Measurements from ENCODE around the gene MRPL41.
"Not testable (repeated sequence)": the region's sequence is repeated elsewhere in the genome, so short reads cannot be mapped to it uniquely, and the experiment has no call there.

MRPL41 gene

DNA sequence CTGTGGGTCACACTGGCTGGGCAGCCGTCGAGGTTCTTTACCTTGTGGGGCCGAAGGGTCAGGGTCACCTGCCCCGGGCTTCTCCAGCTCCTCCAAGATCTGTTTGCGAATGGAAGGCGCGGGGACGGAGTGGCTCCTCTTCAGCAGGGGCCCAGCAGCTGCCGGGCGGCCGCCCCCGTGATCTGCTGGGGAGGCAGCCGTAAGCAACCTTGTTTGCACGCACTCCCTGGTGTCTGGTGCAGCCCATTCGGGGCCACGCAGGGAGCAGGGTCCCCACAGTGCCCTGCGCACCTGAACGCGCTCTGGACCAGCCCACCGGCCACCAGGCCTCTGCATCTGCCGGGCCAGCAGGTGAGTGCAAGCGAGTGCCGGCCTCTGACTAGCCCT, 36.3 kb upstream of the MRPL41 start:
- Histone ChIP-seq H3K36me3 (replicated peaks) (no peaks in the 10 kb centered on the region), H3K4me1 (no peaks in the 10 kb centered on the region), H3K4me3 (no peak overlapping the region), H3K9me3 (0 out of 2 replicates have a peak, but pooled peaks cover 2% of the 10 kb centered on the region), H3K27me3 (ENCODE audit: low read depth) (no peaks in the 10 kb centered on the region)
- DNase-seq (ENCODE audit: low spot score in 2 of 2) = no peak
- in situ Hi-C loops (cut with MboI; ENCODE audit: low sequenced_read_pairs) = no loop called here

DNA sequence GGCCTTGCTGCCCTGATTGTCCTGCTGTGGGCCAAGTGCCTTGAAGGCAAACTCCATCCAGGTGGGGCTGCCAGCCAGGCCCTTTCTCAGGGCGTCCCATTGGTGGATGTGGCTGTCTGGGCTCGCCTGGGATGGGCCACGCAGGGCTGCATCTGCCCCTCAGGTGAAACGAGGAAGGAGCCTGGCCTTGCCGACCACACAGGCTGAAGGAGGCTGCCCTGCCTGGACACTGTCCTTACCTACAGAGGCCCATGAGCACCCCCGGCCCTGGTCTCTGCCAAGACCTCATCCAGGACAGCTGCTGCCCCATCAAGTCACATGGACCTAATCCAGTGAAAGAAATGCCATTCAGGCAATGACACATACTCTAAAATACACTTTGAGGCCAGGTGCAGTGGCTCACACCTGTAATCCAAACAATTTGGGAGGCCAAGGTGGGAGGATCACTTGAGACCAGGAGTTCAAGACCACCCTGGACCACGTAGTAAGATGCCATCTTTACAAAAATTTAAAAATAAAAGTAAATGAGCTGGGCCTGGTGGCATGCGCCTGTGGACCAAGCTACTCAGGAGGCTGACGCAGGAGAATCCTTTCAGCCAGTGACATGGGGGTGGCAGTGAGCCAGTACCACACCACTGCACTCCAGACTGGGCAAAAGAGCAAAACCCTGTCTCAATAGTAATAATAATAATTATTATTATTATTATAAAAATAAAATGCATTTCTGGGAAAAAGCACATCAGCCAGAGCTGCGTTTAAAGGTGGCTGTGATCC, 35.3 kb upstream of the MRPL41 start:
- no peaks in the 10 kb centered on the region for H3K9me3 ChIP-seq
- H3K4me3 ChIP-seq = no peak overlapping the region
- H3K4me1 ChIP-seq = no peaks in the 10 kb centered on the region
- no peaks in the 10 kb centered on the region for H3K27me3 ChIP-seq (ENCODE audit: low read depth)
- H3K36me3 ChIP-seq (replicated peaks) = no peaks in the 10 kb centered on the region
- in situ Hi-C loops (cut with MboI; ENCODE audit: low sequenced_read_pairs) = no loop called here
- no peak for DNase-seq (ENCODE audit: low spot score in 2 of 2)

DNA sequence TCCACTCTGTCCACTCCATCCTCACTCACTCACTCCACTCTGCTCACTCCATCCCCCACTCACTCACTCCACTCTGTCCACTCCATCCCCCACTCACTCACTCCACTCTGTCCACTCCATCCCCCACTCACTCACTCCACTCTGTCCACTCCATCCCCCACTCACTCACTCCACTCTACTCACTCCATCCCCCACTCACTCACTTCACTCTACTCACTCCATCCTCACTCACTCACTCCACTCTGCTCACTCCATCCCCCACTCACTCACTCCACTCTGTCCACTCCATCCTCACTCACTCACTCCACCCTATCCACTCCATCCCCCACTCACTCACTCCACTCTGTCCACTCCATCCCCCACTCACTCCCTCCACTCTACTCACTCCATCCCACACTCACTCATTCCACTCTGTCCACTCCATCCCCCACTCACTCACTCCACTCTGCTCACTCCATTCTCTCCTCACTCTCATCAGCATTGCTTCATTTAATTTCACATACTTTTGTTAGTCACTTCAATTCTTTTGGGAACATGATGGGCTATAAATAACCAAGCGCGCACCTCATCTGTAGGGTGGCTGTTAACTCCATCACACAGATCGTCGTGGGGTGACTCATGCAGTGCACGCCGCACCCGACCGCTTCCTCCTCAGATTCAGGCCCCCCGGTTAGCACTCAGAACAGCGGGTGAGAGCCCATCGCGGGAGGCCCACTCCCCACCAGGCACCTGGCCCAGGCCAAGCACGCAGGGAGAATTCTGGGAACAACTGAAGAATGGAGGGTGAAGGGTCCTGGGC, 32.8 kb upstream of the MRPL41 start:
- H3K36me3 ChIP-seq (replicated peaks); H3K9me3 ChIP-seq; DNase-seq (ENCODE audit: low spot score in 2 of 2); H3K4me1 ChIP-seq; H3K27me3 ChIP-seq (ENCODE audit: low read depth); in situ Hi-C loops (cut with MboI; ENCODE audit: low sequenced_read_pairs); H3K4me3 ChIP-seq: not testable (repeated sequence)

DNA sequence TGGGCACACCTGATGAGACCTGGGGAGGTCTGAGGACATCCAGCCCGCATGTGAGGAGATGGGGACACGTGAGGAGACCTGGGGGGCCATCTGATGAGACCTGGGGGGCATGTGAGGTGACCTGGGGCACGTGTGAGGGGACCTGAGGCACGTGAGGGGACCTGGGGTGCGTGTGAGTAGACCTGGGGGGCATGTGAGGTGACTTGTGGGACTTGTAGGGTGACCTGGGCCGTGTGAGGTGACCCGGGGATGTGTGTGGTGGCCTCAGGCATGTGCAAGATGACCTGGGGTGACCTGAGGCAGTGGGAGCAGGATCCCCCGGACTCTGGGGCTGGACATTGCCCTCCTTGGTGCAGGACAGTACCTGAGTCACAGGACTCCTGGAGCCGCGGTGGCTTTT, 32.1 kb upstream of the MRPL41 start:
- no peak for DNase-seq (ENCODE audit: low spot score in 2 of 2)
- Histone ChIP-seq H3K27me3 (ENCODE audit: low read depth) (no peaks in the 10 kb centered on the region), H3K4me3 (no peak overlapping the region), H3K4me1 (no peaks in the 10 kb centered on the region), H3K9me3 (no peaks in the 10 kb centered on the region), H3K36me3 (replicated peaks) (no peaks in the 10 kb centered on the region)
- in situ Hi-C loops (cut with MboI; ENCODE audit: low sequenced_read_pairs) = no loop called here

DNA sequence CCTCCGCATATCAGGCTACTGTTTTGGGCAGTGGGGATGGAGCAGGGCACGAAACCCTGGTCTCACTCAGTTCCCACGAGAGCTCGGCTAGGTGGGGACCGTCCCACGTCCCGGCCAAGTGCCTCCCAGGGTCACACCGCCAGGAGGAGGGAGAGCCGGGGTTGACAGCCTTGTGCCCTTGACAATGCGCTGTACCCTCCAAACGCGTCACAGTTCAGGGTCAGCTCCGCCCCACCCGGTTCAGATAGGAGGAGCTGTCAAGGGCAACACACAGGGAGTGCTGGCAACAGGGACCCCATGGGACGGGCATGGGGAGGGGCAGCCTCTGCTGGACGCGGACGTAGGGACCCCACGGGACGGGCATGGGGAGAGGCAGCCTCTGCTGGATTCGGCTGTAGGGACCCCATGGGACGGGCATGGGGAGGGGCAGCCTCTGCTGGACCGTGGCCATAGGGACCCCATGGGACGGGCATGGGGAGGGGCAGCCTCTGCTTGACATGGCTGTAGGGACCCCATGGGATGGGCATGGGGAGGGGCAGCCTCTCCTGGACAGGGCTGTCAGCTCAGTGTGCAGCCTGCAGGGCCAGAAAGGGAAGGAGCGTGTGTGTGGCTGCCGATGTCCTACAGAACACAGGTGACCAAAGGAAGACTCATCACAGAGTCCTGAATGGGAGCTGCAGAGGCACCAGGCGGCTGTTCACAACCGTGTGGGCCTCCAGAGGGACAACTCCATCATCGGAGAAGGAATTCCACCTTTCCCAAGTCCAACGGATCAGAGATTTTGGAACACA, 30.9 kb upstream of the MRPL41 start:
- H3K27me3 ChIP-seq (ENCODE audit: low read depth) = no peaks in the 10 kb centered on the region
- H3K36me3 ChIP-seq (replicated peaks) = no peaks in the 10 kb centered on the region
- no peak overlapping the region for H3K4me3 ChIP-seq
- H3K4me1 ChIP-seq = no peaks in the 10 kb centered on the region
- DNase-seq (ENCODE audit: low spot score in 2 of 2) = no peak
- H3K9me3 ChIP-seq = no peaks in the 10 kb centered on the region
- in situ Hi-C loops (cut with MboI; ENCODE audit: low sequenced_read_pairs) = no loop called here

DNA sequence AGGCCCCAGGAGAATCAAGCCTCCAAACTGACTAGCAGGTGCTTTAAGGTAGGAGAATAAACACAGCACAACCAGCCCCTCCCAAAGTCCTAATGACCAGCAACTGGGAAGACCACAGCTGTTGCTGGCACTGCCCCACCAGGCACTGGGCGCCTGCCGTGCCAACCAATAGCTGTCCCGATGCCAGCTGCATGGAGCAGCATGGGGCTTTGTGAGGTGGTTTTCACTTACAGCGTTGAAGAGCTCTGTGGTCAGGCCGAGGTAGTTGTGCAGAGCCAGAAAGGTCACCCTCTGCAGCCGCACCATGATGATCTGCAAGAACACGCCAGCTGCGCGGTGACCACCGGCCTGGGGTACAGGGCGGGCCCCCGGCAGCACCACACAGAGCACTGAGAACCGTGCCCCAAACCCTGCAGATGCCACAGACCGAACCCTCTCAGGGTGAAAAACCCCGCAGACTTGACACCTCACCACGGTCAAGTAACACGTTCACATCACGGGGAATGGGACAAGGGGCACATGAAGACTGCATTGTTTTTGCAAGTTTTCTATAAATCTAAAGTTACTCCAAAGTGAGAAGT, 30.2 kb upstream of the MRPL41 start:
- Histone ChIP-seq H3K36me3 (replicated peaks) (no peaks in the 10 kb centered on the region), H3K27me3 (ENCODE audit: low read depth) (no peaks in the 10 kb centered on the region), H3K4me1 (no peaks in the 10 kb centered on the region), H3K9me3 (no peaks in the 10 kb centered on the region), H3K4me3 (no peak overlapping the region)
- DNase-seq (ENCODE audit: low spot score in 2 of 2) = no peak
- in situ Hi-C loops (cut with MboI; ENCODE audit: low sequenced_read_pairs) = no loop called here

DNA sequence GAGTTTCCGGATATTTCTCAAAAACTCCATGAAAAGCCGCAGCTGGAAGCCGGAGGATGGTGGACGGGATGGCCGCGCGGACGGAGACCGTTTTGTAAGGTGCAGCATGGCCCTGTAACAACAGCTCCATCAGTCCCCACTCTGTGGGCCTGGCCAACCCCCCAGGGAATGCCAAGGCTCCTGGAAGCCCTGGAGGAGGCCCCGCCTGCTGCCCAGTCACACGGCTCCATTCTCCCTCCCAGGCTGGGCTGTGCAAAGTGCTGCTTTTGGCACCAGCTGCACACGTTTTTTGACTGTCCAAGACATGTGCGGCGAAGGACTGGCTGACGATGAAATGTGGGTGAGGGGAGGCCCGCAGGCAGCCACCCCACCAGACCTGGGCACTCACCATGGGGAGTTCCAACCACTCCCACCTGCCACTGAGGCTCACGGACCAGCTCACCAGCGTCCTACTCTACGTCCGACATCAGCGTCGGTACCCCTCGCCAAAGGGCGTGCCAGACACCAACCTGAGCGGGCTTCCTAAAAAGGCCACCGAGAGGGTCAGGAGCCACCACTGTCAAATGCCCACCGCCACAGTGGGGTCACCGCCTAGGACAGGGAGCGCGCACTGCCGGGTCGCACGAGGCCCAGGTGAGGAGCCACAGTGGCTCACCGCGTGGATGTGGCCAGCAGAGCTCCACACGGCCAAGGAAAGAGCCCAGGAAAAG, 28.8 kb upstream of the MRPL41 start:
- Histone ChIP-seq H3K4me1 (no peaks in the 10 kb centered on the region), H3K9me3 (no peaks in the 10 kb centered on the region), H3K4me3 (no peak overlapping the region), H3K36me3 (replicated peaks) (no peaks in the 10 kb centered on the region), H3K27me3 (ENCODE audit: low read depth) (no peaks in the 10 kb centered on the region)
- no peak for DNase-seq (ENCODE audit: low spot score in 2 of 2)
- in situ Hi-C loops (cut with MboI; ENCODE audit: low sequenced_read_pairs) = no loop called here

DNA sequence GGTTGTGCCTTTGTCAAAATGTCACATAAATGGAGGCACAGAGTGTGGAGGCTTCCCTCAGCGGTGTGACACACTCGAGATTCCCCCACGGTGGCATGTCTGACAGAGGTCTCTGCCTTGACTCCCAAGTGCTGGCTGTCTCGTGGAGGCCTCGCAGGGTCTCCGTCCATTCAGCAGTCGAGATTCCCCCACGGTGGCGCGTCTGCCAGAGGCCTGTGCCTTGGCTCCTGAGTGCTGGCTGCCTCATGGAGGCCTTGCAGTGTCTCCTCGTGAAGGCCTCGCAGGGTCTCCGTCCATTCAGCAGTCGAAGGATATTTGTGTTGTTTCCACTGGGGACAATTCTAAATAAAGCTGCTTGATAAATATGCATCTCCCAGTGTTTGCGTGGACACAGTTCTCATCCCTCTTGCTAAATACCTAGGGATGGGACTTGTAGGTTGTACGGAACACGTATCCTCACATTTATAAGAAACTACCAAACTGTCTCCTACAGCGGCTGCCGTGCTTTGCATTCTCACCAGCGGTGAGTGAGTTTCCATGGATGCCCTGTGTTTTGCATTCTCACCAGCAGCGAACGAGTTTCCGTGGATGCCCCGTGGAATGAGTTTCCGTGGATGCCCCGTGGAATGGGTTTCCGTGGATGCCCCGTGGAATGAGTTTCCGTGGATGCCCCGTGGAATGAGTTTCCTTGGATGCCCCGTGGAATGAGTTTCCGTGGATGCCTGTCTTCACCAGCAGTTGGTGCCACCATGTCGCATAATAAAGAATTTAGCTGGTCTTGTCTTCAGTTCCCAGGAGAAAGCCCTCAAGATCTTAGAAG, 27.3 kb upstream of the MRPL41 start:
- in situ Hi-C loops (cut with MboI; ENCODE audit: low sequenced_read_pairs) = no loop called here
- no peaks in the 10 kb centered on the region for H3K4me1 ChIP-seq
- H3K27me3 ChIP-seq (ENCODE audit: low read depth) = no peaks in the 10 kb centered on the region
- no peak overlapping the region for H3K4me3 ChIP-seq
- no peaks in the 10 kb centered on the region for H3K9me3 ChIP-seq
- no peaks in the 10 kb centered on the region for H3K36me3 ChIP-seq (replicated peaks)
- no peak for DNase-seq (ENCODE audit: low spot score in 2 of 2)

DNA sequence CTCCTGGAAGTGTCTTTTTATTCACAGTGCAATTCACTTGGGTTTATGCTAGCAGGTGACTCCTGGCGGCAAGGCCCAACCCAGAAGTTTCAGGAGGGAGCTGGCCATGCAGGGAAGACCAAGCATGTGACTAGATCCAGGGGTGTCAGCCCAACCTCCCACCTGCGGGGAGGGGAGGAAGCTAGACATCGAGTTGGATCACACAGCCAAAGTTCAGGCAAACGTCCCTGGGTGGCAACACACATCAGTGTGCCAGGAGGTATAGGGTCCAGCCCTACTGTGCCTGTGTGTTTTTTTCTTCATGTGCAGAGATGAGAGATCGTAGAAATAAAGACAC, 26.7 kb upstream of the MRPL41 start:
- H3K9me3 ChIP-seq = no peaks in the 10 kb centered on the region
- H3K27me3 ChIP-seq (ENCODE audit: low read depth) = no peaks in the 10 kb centered on the region
- DNase-seq (ENCODE audit: low spot score in 2 of 2) = no peak
- H3K4me1 ChIP-seq = no peaks in the 10 kb centered on the region
- in situ Hi-C loops (cut with MboI; ENCODE audit: low sequenced_read_pairs) = no loop called here
- H3K36me3 ChIP-seq (replicated peaks) = no peaks in the 10 kb centered on the region
- H3K4me3 ChIP-seq = no peak overlapping the region

DNA sequence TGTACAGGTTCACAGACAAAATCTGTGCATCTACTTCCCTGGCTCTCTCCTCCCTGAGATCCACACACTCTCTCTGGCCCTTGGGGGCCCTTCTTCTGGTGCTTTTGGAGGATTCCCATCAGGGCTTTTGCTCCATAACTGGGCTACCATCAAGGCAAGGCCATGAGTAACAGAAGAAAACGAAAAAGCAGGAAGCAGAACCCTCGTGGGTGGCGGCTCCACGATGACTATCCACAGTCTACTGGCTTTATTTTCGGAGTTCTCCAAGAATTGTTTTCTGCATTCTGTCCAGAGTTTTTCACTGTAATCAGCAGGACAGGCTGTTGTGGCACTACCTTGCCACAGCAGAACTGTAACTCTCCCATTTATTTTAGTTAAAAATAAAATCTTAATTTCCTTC, 21.3 kb upstream of the MRPL41 start:
- no peaks in the 10 kb centered on the region for H3K27me3 ChIP-seq (ENCODE audit: low read depth)
- no peaks in the 10 kb centered on the region for H3K36me3 ChIP-seq (replicated peaks)
- in situ Hi-C loops (cut with MboI; ENCODE audit: low sequenced_read_pairs) = no loop called here
- H3K4me1 ChIP-seq = peaks cover 7% of the 10 kb centered on the region; the same call in 1 of the 2 replicates
- H3K9me3 ChIP-seq = no peaks in the 10 kb centered on the region
- H3K4me3 ChIP-seq = no peak overlapping the region
- no peak for DNase-seq (ENCODE audit: low spot score in 2 of 2)

DNA sequence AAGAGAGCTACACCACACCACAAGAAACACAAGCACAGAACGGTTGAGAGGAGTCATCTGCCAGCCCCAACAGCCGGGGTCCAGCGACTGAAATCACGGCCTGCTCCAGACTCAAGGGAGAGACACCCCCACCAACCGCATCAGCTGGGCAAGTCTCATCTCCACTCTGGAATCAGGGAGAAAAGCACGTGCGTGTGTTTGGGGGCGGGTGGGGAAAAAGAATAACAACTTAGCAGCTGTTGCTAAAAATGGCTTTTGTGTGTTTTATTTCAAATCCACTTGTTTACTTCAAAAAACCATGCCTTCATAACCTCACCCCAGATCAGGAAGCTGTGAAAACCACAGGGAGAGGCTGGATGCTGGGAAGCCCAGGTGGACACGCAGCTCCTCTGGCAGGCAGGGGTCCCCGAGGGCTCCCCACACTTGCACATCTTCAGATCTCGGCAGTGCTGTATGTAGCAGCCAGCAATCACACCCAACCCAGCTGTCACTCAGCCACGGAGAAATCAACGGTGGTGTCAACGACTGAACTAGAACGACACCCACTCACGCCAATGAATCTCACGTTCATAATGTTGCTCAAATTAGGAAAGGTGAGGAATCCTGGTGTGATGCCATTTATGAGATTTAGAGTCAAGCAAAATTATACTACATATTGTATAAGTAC, 20.4 kb upstream of the MRPL41 start:
- Histone ChIP-seq H3K4me3 (no peak overlapping the region), H3K9me3 (no peaks in the 10 kb centered on the region), H3K4me1 (peaks cover 7% of the 10 kb centered on the region; the same call in 1 of the 2 replicates), H3K27me3 (ENCODE audit: low read depth) (no peaks in the 10 kb centered on the region), H3K36me3 (replicated peaks) (no peaks in the 10 kb centered on the region)
- DNase-seq (ENCODE audit: low spot score in 2 of 2) = no peak
- in situ Hi-C loops (cut with MboI; ENCODE audit: low sequenced_read_pairs) = no loop called here

DNA sequence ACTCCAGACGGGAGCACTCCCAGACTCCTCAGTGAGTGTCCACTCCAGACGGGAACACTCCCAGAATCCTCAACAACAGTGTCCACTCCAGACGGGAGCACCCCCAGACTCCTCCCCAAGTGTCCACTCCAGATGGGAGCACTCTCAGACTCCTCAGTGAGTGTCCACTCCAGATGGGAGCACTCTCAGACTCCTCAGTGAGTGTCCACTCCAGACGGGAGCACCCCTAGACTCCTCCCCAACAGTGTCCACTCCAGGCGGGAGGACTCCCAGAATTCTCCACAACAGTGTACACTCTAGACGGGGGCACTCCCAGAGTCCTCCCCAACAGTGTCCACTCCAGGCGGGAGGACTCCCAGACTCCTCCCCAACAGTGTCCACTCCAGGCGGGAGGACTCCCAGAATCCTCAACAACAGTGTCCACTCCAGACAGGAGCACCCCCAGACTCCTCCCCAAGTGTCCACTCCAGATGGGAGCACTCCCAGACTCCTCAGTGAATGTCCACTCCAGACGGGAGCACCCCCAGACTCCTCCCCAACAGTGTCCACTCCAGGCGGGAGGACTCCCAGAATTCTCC, 18.7 kb upstream of the MRPL41 start:
- in situ Hi-C loops (cut with MboI; ENCODE audit: low sequenced_read_pairs); H3K4me1 ChIP-seq; H3K27me3 ChIP-seq (ENCODE audit: low read depth); H3K9me3 ChIP-seq; DNase-seq (ENCODE audit: low spot score in 2 of 2); H3K4me3 ChIP-seq; H3K36me3 ChIP-seq (replicated peaks): not testable (repeated sequence)
